ENCODE data around the gene SHPK. TPM values are rescaled to one million over a fixed set of nuclear protein-coding genes. Genes with fewer than 3 reads are reported as not detected.

SHPK gene
- total RNA-seq, 1 experiment from 2014 or later, result 20.0 TPM

DNA sequence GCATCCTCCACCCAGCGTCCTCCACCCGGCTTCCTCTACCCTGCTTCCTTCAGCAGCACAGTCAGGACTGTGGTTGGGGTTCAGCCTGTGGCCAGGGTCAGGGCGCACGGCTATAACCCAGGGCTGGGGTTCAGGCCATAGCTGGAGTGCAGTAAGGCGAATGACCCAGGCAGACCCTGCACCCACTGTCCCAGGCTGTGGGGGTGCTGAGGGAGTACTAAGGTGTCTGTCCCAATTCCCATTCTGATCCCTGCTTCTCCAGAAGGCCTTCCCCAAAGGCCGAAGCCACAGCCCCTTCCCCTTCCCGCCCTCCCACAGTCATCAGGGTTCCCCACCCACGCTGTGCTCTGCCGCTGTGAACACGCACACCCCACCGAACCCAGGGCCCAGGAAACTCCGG lies 45.0 kb upstream of the SHPK start:
- ChIA-PET CTCF (interaction anchor here (0.7 kb wide), 1 partner anchor 339 kb away, joined by 8 read pairs; no protein-coding TSS in a partner anchor), POLR2A (ENCODE audit: low non-redundant PET) (no interaction called here)
- H3K27me3 ChIP-seq (replicated peaks; ENCODE audit: insufficient read depth, low read depth, low read length, poor library complexity), result peaks cover 7% of the 10 kb centered on the region
- no peak for DNase-seq (ENCODE audit: low spot score)
- H3K4me3 ChIP-seq (ENCODE audit: low read depth, low read length, poor library complexity, severe bottlenecking), result no peak overlapping the region
- no peaks in the 10 kb centered on the region for H3K9me3 ChIP-seq (ENCODE audit: low read depth, low read length, poor library complexity, severe bottlenecking)
- TF ChIP-seq EZH2 (IDR thresholded peaks at IDR 0.05; ENCODE audit: borderline replicate concordance, low read depth, low read length, poor library complexity, severe bottlenecking), result no peak
- TF ChIP-seq, protein P1, sequence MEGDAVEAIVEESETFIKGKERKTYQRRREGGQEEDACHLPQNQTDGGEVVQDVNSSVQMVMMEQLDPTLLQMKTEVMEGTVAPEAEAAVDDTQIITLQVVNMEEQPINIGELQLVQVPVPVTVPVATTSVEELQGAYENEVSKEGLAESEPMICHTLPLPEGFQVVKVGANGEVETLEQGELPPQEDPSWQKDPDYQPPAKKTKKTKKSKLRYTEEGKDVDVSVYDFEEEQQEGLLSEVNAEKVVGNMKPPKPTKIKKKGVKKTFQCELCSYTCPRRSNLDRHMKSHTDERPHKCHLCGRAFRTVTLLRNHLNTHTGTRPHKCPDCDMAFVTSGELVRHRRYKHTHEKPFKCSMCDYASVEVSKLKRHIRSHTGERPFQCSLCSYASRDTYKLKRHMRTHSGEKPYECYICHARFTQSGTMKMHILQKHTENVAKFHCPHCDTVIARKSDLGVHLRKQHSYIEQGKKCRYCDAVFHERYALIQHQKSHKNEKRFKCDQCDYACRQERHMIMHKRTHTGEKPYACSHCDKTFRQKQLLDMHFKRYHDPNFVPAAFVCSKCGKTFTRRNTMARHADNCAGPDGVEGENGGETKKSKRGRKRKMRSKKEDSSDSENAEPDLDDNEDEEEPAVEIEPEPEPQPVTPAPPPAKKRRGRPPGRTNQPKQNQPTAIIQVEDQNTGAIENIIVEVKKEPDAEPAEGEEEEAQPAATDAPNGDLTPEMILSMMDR (conservative IDR thresholded peaks at IDR 0.05; ENCODE audit: low read depth, low read length), result no peak
- H3K27ac ChIP-seq (ENCODE audit: low read depth, low read length, poor library complexity, severe bottlenecking), result no peak overlapping the region
- H3K36me3 ChIP-seq (ENCODE audit: insufficient read depth, low read length, poor library complexity, severe bottlenecking), result no peaks in the 10 kb centered on the region
- intact Hi-C loops (cut with micrococcal nuclease; ENCODE audit: unreplicated experiment), result no loop called here
- BruUV-seq (replicated peaks), result no TSS peak
- no peaks in the 10 kb centered on the region for H3K4me1 ChIP-seq (ENCODE audit: insufficient read depth, low read length, poor library complexity, severe bottlenecking)

DNA sequence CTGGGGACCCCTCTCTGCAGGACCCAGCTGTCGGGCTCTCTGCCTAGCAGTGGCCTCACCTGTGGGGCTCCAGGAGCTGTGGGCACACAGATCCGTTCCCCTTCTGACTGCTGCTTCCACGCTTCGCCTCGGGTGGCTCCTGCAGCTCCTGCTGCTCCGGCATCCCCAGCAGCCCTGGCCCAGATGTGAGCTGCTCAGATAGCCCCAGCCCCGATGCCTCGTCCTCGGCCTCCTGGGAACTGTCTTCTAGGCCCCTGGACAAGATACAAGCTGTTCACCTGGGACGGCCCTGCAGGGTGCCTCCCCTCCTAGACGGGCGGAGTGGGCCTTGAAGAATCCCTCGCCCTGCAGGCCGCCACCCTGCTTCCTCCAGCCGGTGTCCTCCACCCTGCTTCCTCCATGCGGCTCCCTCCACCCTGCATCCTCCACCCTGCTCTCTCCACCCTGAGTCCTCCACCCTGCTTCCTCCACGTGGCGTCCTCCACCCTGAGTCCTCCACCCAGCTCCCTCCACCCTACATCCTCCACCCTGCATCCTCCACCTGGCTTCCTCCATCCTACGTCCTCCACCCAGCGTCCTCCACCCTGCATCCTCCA lies 43.6 kb upstream of the SHPK start:
- no peak overlapping the region for H3K27ac ChIP-seq (ENCODE audit: low read depth, low read length, poor library complexity, severe bottlenecking)
- TF ChIP-seq EZH2 (IDR thresholded peaks at IDR 0.05; ENCODE audit: borderline replicate concordance, low read depth, low read length, poor library complexity, severe bottlenecking), result no peak
- TF ChIP-seq, protein P1 (conservative IDR thresholded peaks at IDR 0.05; ENCODE audit: low read depth, low read length), result no peak
- H3K4me3 ChIP-seq (ENCODE audit: low read depth, low read length, poor library complexity, severe bottlenecking), result no peak overlapping the region
- ChIA-PET CTCF (no interaction called here), POLR2A (ENCODE audit: low non-redundant PET) (no interaction called here)
- peaks cover 7% of the 10 kb centered on the region for H3K27me3 ChIP-seq (replicated peaks; ENCODE audit: insufficient read depth, low read depth, low read length, poor library complexity)
- H3K4me1 ChIP-seq (ENCODE audit: insufficient read depth, low read length, poor library complexity, severe bottlenecking), result no peaks in the 10 kb centered on the region
- no TSS peak for BruUV-seq (replicated peaks)
- DNase-seq (ENCODE audit: low spot score), result no peak
- H3K36me3 ChIP-seq (ENCODE audit: insufficient read depth, low read length, poor library complexity, severe bottlenecking), result no peaks in the 10 kb centered on the region
- intact Hi-C loops (cut with micrococcal nuclease; ENCODE audit: unreplicated experiment), result no loop called here
- no peaks in the 10 kb centered on the region for H3K9me3 ChIP-seq (ENCODE audit: low read depth, low read length, poor library complexity, severe bottlenecking)

DNA sequence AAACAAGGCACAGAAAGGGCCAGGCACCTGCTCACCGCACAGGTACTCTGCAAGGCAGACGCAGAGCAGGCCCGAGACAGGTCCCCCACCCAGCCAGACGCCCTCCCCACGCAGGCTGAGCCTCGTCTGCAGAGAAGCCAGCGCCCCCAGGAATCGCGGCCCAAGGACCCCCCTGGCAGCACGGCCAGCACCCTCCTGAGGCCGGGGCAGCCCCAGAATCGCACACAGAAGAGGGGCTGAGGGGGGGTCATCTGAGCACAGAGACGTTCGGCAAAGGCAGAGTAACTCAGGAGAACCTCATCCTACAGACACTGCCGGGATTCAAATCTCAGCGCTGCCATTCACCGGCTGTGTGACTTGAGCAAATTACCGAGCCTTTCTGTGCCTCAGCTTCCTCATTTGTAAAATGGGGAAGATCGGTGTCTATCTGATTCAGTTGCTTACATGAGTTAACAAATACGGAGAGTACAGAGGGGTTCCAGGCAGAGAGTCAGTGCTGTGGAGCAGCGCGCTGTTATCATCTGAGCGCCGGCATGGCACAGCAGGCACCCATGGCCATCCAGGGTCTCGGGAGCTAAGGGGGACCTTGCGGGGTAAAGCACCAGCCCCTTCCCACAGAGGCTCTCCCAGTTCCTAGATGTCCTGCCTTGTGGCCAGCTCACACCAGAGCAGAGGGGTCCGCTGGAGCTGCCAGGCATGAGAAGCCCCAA lies 42.9 kb upstream of the SHPK start:
- H3K4me1 ChIP-seq (ENCODE audit: insufficient read depth, low read length, poor library complexity, severe bottlenecking), result no peaks in the 10 kb centered on the region
- no peaks in the 10 kb centered on the region for H3K36me3 ChIP-seq (ENCODE audit: insufficient read depth, low read length, poor library complexity, severe bottlenecking)
- peaks cover 7% of the 10 kb centered on the region for H3K27me3 ChIP-seq (replicated peaks; ENCODE audit: insufficient read depth, low read depth, low read length, poor library complexity)
- H3K4me3 ChIP-seq (ENCODE audit: low read depth, low read length, poor library complexity, severe bottlenecking), result no peak overlapping the region
- no TSS peak for BruUV-seq (replicated peaks)
- H3K9me3 ChIP-seq (ENCODE audit: low read depth, low read length, poor library complexity, severe bottlenecking), result no peaks in the 10 kb centered on the region
- CTCF ChIA-PET, result no interaction called here
- intact Hi-C loops (cut with micrococcal nuclease; ENCODE audit: unreplicated experiment), result no loop called here
- DNase-seq (ENCODE audit: low spot score), result no peak
- H3K27ac ChIP-seq (ENCODE audit: low read depth, low read length, poor library complexity, severe bottlenecking), result no peak overlapping the region
- POLR2A ChIA-PET (ENCODE audit: low non-redundant PET), result no interaction called here
- TF ChIP-seq, protein P1 (conservative IDR thresholded peaks at IDR 0.05; ENCODE audit: low read depth, low read length), result no peak
- TF ChIP-seq EZH2 (IDR thresholded peaks at IDR 0.05; ENCODE audit: borderline replicate concordance, low read depth, low read length, poor library complexity, severe bottlenecking), result no peak
